ENCODE measurements around the gene UBAP1L.
"Not testable (repeated sequence)": the region's sequence is repeated elsewhere in the genome, so short reads cannot be mapped to it uniquely, and the experiment has no call there.

UBAP1L gene

GRCh38 chr15:65083262-65083701, 31.7 kb downstream of the UBAP1L start:
- TF ChIP-seq POLR2A (IDR thresholded peaks at IDR 0.05; ENCODE audit: low read length) (no peak), GATA1 (IDR thresholded peaks at IDR 0.05; ENCODE audit: low read depth, low read length) (no peak)
- DNase-seq: no peak

DNA sequence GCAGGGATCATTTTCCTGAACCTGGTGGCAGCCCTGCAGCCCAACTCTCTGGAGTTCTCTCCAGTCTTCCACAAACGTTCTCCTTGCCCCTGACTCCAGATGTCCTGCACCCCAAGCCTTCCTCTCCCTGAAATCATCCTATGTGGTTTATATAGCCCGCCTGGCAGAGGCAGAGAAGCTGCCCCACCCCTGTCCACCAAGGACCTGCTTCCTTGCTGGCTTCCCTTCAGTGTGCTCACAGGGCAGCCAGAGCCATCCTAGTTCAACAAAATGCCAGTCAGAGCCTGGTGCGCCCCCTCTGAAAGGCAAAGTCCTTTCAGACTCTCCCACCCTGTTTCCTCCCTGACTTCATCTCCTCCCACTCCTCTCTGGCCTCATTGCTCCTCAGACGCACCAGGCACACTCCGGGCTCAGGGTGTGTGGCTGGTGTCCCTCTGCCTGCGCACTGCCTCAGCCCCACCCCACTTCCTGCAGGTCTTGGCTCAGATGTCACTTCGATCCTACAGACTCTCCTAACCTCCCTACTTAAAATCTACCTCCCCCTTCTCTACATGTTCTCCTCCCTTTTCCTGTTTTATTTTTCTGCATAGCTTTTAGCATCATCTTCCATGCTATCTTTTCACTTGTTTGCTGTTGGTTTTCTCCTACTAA, 32.6 kb downstream of the UBAP1L start:
- TF ChIP-seq POLR2A (IDR thresholded peaks at IDR 0.05; ENCODE audit: low read length) (no peak), GATA1 (IDR thresholded peaks at IDR 0.05; ENCODE audit: low read depth, low read length) (no peak)
- DNase-seq: no peak

DNA sequence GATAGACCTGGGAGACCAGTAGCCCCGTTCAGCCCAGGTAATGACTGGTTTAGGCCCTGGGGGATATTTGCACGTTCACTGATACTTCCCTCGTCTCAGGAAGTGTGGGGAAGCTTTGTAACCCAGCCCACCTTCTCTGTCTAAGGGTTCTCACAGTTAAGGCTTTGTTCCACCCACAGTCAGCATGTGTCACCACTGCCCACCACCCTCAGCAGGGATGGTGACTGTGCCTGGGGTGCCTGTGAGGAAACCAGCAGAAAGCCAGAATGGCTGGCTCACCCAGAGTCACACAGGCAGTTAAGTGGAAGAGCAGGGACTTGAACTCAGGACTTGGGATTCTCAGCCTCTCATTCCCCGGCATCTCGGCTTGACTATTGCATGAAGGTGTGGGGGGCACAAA, 33.2 kb downstream of the UBAP1L start:
- DNase-seq: no peak

GRCh38 chr15:65081270-65081669, 33.7 kb downstream of the UBAP1L start:
- no peak for DNase-seq
- TF ChIP-seq POLR2A (IDR thresholded peaks at IDR 0.05; ENCODE audit: low read length) (no peak), GATA1 (IDR thresholded peaks at IDR 0.05; ENCODE audit: low read depth, low read length) (no peak)

More for the DNA sequence above, 33.2 kb downstream of the UBAP1L start:
- TF ChIP-seq GATA1 (IDR thresholded peaks at IDR 0.05; ENCODE audit: low read depth, low read length) (no peak), POLR2A (IDR thresholded peaks at IDR 0.05; ENCODE audit: low read length) (no peak)

DNA sequence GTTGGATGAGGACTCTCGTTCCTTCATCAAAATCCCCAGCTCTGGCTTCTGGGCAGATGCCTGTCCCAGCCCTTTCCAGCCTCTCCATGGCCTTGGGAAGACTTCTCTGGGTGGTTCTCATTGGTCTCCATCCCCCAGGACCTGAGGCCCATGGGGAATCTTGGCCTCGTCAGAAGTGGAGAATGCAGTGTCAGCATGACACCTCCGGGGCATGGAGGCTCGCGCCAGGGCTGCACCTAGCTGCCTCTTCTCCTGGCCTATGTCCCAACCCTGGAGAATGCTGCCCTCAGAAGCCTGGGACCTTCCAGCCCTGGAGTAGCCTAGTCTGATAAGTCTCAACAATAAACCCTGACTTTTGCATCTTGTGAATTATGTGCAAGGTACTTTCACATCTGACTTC, 35.4 kb downstream of the UBAP1L start:
- DNase-seq: no peak
- TF ChIP-seq POLR2A (IDR thresholded peaks at IDR 0.05; ENCODE audit: low read length): no peak
- TF ChIP-seq GATA1 (IDR thresholded peaks at IDR 0.05; ENCODE audit: low read depth, low read length): no peak

DNA sequence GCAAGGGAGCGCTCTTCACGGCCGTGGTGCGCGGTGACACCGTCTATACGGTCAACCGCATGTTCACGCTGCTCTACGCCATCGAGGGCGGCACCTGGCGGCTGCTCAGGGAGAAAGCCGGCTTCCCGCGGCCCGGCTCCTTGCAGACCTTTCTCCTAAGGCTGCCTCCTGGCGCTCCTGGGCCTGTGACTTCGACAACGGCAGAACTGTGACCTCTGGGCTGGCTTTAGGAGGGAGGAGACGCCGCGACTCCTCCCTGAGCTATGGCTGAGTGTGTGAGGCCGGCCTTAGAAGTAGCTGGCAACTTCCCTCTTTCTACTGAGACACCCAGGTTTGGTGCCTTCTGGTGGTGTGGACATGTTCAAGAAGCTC, 37.0 kb downstream of the UBAP1L start:
- no peak for TF ChIP-seq GATA1 (IDR thresholded peaks at IDR 0.05; ENCODE audit: low read depth, low read length)
- no peak for TF ChIP-seq POLR2A (IDR thresholded peaks at IDR 0.05; ENCODE audit: low read length)
- DNase-seq: peak; percentile 55

GRCh38 chr15:65077291-65077980, 37.6 kb downstream of the UBAP1L start:
- DNase-seq: no peak
- TF ChIP-seq GATA1 (IDR thresholded peaks at IDR 0.05; ENCODE audit: low read depth, low read length) (no peak), POLR2A (IDR thresholded peaks at IDR 0.05; ENCODE audit: low read length) (no peak)

GRCh38 chr15:65076486-65077290, 38.3 kb downstream of the UBAP1L start, which contains the start of gene KBTBD13:
Gene KBTBD13, plus strand, starts transcription at chr15:65076746. Its CDS starts 70 bp downstream, at chr15:65076816.
- no peak for TF ChIP-seq POLR2A (IDR thresholded peaks at IDR 0.05; ENCODE audit: low read length)
- TF ChIP-seq GATA1 (IDR thresholded peaks at IDR 0.05; ENCODE audit: low read depth, low read length): no peak
- DNase-seq: no peak

- not testable (repeated sequence) for DNase-seq
Observed at GRCh38 chr15:65075607-65076395, 39.2 kb downstream of the UBAP1L start.

- not testable (repeated sequence) for DNase-seq
Observed at GRCh38 chr15:65074946-65075345, 40.1 kb downstream of the UBAP1L start.

DNA sequence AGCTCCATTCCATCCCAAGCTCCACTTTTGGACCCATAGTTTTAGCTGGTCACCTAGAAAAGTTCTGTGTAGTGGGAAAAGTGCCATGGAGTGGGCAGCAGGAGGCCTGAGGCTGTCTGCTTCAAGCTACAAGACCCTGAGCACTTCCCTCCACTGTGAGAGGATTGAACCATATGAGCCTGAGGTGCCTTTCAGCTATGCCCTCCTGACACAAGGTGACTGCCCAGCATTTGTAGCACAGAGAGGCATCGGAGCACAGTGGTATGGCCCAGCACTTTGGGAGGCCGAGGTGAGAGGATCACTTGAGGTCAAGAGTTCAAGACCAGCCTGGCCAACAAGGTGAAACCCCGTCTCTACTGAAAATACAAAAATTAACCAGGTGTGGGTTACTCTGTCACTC, 42.4 kb downstream of the UBAP1L start:
- no peak for DNase-seq
- TF ChIP-seq GATA1 (IDR thresholded peaks at IDR 0.05; ENCODE audit: low read depth, low read length): no peak
- TF ChIP-seq POLR2A (IDR thresholded peaks at IDR 0.05; ENCODE audit: low read length): no peak

DNA sequence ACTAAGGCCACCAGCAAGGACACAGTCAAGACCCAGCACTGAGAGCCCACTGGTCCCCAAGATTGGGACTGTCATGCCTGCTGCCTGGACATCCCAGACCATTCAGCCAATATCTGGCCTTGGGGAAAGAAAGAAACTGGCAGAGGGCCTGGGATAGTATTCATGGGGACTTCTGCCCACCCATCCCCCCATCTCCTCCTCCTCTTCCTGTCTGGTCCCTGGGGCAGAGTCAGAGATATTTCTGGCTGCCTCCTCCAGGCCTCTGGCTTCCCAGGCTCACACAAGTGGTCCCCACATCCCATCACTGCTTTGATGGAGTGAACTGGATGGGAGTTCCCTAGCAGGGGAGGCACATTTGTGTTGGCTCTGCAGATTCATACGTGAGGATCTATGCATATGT, 43.0 kb downstream of the UBAP1L start:
- DNase-seq: no peak
- TF ChIP-seq GATA1 (IDR thresholded peaks at IDR 0.05; ENCODE audit: low read depth, low read length): no peak
- TF ChIP-seq POLR2A (IDR thresholded peaks at IDR 0.05; ENCODE audit: low read length): no peak

- no peak for DNase-seq
- TF ChIP-seq POLR2A (IDR thresholded peaks at IDR 0.05; ENCODE audit: low read length) (no peak), GATA1 (IDR thresholded peaks at IDR 0.05; ENCODE audit: low read depth, low read length) (no peak)
Observed at GRCh38 chr15:65071381-65071811, 43.6 kb downstream of the UBAP1L start.
